HG02763 (cell line): Measurements from ENCODE around the gene XPOT.
A peak's percentile ranks its signal among the peaks of the same experiment; 100 is the strongest.
"Not testable (repeated sequence)": the region's sequence is repeated elsewhere in the genome, so short reads cannot be mapped to it uniquely, and the experiment has no call there.

ENCODE experiments used
- ATAC-seq: cut with Tn5 transposase; IDR thresholded peaks from one replicate; pipeline ENCODE4 v1.9.1; 2021; ENCODE audit warnings: mild to moderate bottlenecking, moderate library complexity; ENCODE audit not compliant: unreplicated experiment

XPOT gene, protein sequence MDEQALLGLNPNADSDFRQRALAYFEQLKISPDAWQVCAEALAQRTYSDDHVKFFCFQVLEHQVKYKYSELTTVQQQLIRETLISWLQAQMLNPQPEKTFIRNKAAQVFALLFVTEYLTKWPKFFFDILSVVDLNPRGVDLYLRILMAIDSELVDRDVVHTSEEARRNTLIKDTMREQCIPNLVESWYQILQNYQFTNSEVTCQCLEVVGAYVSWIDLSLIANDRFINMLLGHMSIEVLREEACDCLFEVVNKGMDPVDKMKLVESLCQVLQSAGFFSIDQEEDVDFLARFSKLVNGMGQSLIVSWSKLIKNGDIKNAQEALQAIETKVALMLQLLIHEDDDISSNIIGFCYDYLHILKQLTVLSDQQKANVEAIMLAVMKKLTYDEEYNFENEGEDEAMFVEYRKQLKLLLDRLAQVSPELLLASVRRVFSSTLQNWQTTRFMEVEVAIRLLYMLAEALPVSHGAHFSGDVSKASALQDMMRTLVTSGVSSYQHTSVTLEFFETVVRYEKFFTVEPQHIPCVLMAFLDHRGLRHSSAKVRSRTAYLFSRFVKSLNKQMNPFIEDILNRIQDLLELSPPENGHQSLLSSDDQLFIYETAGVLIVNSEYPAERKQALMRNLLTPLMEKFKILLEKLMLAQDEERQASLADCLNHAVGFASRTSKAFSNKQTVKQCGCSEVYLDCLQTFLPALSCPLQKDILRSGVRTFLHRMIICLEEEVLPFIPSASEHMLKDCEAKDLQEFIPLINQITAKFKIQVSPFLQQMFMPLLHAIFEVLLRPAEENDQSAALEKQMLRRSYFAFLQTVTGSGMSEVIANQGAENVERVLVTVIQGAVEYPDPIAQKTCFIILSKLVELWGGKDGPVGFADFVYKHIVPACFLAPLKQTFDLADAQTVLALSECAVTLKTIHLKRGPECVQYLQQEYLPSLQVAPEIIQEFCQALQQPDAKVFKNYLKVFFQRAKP

DNA sequence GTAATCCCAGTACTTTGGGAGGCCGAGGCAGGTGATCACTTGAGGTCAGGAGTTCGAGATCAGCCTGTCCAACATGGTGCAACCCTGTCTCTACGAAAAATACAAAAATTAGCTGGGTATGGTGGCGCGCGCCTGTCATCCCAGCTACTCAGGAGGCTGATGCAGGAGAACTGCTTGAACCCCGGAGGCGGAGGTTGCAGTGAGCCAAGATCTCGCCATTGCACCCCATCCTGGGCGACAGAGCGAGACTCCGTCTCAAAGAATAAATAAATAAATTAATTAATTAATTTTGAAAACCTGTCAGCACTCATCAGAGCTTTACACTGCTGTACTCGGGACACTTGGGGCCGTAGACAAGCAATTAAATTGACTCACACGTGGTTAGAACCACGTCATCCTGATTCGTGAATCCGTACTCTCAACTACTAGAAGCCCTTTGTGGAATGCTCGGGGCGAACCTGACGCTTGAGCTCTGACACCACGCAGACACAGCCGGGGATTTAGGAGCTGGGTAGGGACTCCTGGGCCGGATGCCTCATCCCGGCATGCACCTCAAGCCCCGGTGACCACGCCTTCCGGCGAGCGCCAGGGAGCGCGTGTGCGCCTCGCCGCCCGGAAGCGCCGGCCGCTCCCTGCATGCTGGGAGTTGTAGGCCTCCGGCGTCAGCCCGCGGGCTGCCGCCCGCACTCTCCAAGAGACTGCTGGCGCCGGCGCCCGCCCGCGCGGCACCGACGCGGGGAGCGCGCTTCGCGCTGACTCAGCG is at the start of gene XPOT:
XPOT (plus strand) TSS at position 686 of the 763 bp plus-strand sequence. CDS start 5,644 bp downstream, outside the sequence.
- ATAC-seq = peak; percentile 96

DNA sequence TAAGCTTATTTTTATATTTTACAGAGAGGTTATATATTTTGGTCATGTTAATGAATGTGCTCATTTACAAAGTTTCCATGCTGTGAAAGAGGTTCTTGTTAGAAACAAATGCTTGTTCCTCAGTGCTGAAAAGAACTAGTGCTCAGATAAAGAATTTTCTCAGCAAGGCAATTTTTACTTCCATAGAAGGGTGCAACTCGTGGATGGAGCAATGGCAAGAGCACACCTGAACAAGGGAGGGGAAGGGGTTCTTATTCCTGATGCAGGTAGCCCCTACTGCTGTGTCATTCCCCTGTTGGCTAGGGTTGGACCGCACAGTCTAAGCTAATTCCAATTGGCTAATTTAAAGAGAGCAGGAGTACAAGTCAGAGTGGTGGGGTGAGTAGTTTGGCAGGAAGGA is 48.0 kb upstream of the XPOT start:
- not testable (repeated sequence) for ATAC-seq

DNA sequence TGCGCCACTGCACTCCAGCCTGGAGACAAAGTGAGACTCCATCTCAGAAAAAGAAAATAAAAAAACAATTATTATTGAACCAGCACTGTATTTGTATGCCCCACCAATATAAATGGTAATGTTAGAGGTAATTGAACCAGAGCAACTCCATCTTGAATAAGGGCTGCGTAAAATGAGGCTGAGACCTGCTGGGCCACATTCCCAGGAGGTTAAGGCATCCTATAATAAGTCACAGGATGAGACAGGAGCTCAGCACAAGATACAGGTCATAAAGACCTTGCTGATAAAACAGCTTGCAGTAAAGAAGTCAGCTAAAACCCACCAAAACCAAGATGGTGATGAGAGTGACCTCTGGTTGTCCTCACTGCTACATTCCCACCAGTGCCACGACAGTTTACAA is 43.0 kb upstream of the XPOT start:
- ATAC-seq = not testable (repeated sequence)

DNA sequence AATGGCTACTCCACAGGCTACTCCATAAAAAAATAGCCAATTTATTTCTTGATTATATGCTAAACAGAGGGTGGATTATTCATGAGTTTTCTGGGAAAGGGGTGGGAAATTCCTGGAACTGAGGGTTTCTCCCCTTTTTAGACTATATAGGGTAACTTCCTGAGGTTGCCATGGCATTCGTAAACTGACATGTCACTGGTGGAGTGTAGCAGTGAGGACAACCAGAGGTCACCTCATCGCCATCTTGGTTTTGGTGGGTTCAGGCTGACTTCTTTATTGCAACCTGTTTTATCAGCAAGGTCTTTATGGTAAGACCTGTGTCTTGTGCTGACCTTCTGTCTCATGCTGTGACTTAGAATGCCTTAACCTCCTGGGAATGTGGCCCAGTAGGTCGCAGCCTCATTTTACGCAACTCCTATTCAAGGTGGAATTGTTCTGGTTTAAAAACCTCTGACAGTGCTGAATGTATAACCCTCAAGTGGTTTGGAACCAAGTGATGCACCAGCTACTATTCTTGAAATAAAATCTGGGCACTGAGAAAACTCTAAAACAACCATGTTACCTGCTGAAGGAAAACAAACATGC is 41.4 kb upstream of the XPOT start:
- no peak for ATAC-seq

DNA sequence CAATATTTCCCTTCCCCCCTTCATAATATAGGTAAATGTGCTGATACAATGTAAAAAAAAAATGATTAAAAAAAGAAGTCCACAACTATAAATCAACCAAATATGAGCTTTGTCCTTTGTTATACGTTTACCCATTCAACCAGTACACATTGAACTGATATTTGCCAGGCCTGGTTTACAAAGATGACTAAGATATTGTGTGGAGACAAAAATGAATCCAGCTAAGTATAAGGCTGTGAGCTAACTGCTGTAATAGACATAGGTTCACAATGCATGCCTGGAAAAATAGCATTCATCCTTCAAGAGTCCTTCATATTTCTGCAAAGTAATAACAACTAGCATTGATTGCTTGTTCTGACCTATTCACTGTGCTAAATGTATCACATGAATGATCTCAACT is 20.5 kb upstream of the XPOT start:
- no peak for ATAC-seq

DNA sequence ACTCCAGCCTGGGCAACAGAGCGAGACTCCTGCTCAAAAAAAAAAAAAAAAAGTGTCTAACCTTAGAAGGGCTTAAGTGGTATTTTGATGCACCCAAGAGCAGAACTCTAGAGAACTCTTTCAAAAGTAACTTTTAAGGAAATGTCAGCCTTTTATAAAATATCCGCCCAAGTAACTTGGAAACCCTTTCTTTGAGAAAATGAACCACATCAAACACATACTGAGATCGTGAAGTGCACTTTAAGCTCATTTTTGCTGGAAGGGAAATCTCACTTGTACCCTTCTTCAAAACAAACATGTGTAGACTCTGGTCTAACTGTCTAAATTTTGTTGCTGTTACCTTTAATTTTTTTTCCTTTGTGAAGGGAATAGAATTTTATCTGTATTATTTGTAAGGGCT is 19.2 kb upstream of the XPOT start:
- ATAC-seq = no peak

DNA sequence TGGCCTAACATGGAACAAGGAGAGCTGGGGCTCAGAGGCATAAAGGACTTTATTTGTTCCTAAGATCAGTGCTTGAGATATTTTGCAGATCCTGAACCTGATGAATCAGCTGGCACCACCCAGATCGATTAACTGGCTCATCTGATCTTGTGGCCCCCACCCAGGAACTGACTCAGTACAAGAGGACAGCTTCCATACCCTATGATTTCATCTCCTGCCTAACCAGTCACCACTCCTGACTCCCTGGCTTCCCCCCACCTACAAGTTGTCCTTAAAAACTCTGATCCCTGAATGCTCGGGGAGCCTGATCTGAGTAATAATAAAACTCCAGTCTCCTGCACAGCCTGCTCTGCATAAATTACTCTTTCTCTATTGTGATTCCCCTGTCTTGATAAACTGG is 18.7 kb upstream of the XPOT start:
- no peak for ATAC-seq

DNA sequence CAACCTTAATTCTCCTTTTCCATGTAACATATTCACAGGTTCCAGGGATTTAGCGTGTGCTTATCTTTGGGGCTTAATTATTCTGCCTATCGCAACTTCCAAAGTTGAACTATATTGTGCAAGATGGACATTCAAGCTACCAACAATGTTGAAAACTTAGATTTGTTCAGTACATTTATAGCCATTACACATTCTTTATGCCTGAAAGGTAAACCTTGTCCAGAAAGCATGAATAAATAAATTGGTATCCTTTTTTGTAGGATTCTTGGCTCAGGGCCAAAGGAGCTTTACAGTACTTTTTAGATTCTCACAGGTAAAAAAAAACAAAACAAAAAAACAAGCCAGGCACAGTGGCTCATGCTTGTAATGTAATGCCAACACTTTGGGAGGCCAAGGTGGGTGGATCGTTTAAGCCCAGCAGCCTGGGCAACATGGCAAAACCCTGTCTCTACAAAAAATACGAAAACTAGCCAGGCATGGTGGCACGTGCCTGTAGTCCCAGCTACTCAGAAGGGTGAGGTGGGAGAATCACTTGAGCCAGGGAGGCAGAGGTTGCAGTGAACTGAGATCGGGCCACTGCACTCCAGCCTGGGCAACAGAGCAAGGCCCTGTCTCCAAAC is 16.9 kb upstream of the XPOT start:
- ATAC-seq = no peak

DNA sequence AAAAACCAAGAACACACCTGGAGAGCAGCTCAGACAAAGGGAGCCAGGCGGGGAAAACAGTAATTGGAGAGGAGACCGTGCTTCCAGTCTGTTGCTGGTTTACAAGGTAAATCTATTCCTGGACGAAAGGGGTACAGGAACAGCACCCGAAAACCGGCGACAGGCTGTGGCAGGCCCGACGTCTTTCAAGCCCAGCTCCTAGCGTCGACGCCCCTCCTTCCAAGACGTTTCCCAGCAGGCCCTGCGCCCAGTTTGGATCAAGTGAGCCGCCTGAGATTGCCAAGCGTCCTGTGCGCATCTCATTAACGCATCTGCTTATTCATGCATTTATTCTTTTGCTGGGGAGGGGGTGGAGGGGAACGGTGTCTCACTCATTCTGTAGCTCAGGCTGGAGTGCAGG is 15.0 kb upstream of the XPOT start:
- ATAC-seq = no peak

DNA sequence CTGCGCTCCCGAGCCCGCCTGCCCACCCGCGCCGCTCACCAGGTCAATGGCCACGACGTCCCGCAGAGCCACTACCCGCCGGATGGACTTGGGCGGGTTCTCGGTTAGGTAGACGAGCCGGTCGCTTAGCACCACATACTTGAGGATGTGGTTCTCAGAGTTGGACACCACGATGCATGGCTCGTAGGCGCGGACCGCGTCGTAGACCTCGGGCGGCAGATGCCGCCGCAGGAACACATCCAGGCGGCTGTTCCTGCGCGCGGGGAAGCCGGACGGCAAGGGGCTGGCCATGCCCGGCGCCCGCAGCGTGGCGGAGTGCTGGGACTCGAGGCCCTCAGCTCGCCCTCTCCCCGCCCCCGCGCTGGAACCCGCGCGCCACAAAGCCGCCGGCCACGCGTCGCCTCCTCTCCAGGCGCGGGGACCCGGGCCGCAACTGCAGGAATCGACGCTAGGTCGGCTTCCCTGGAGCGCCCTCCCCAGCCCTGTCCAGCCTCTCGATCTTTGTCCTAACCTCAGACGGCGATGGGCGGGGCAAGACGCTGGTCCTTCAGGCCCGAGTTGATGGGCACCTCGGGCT is 13.8 kb upstream of the XPOT start, which contains the start of gene C12orf56:
C12orf56 (minus strand) TSS at position 484 of the 577 bp plus-strand sequence; CDS start at position 291, 193 bp downstream.
- ATAC-seq = no peak

DNA sequence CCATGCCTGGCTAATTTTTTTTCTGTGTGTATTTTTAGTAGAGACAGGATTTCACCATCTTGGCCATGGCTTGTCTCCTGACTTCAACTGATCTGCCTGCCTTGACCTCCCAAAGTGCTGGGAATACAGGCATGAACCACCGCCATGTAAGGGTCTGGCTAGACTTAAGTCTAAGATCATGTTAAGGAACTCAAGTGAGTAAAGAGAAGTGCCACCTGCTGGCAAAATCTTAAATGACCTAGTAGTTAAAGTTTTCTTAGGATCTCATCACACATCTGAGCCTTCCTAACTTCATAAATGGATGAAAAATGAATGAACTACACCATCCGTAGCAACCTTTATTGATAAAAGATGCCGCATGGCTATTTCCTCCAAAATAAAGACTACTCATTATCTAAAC is 12.0 kb upstream of the XPOT start:
- ATAC-seq = no peak

DNA sequence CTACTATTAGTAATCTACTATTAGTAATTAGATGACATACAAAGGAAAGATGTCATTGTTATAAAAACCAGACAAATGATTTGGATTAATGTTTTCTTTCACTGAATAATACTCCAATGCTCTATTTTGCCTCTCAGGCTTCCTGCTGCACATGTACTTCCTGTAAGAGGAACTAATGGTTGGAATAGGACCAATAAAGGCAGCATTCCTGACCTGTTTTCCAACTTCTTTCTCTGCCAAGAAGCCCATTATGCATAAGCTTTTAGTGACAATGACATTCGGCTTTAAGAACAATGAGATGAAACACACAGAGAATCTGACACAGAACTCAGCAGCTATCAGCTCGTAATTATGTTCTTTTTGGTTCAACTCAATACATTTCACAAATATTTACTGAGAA is 8.5 kb upstream of the XPOT start:
- ATAC-seq = no peak

DNA sequence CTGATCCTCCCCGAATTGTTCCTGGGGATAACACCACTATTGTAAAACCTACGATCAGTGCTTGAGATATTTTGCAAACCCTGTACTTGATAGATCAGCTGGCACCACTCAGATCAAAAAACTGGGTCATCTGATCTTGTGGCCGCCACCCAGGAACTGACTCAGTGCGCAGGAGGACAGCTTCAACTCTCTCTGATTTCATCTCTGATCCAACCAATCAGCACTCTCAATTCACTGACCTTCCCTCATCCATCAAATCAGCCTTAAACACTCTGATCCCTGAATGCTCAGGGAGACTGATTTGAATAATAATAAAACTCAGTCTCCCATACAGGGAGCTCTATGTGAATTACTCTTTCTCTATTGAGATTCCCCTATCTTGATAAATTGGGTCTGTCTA is 4.2 kb upstream of the XPOT start:
- no peak for ATAC-seq

DNA sequence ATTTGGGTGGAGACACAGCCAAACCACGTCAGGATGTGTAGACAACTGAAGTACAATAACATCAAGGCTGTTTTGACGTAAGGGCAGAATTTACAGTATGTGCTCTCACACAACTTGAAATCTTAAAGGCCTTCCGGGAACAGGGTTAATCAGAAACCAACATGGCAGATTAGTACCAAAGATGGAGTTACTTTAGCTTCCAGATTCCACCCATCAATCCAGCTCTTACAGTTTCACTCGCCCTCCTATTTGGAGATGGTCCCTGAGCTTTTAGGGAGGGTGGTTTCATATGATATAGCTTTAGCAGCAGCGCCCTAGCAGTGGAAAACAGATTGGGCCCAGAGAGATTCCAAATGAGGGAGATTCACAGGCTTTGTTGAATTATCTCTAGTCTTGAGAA is 2.0 kb upstream of the XPOT start:
- no peak for ATAC-seq

DNA sequence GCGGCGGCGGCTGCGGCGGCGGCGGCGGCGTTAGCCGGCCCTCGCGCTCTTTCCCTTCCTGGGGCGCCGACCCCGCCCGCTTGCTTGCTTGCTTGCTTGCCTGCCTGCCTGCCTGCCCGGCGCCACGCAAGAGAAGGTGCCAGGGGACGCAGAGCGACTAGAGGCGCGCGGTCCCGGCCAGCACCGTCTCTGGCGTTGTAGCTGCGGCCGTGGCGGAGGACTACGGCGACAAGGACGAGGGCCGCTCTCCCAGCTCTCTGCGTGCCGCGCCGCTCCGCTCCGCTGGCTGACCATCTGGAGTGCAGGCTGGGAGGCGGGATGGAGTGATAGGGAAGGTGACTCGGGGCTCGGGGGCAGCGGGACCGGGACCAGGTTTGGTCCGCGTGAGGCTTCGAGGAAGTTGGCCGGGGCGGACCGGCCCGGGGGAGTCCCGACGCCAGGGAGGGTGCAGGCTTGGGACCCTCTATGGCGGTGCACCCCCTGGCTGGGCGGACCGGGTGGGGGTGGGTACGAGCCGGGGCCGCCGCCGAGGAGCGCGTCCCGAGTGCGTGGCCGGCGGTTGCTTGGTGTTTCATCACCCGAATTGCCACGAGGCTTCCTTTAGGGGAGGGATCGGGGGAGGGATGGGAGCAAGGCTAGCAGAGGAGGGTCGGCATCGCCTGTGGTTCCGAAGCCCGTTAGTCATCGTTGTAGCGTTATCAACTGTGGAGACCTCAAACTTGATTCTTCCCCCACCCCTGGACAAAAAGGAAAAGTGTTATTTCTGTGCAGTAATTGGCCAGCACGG is 471 bp downstream of the XPOT start:
- ATAC-seq = peak; percentile 24

DNA sequence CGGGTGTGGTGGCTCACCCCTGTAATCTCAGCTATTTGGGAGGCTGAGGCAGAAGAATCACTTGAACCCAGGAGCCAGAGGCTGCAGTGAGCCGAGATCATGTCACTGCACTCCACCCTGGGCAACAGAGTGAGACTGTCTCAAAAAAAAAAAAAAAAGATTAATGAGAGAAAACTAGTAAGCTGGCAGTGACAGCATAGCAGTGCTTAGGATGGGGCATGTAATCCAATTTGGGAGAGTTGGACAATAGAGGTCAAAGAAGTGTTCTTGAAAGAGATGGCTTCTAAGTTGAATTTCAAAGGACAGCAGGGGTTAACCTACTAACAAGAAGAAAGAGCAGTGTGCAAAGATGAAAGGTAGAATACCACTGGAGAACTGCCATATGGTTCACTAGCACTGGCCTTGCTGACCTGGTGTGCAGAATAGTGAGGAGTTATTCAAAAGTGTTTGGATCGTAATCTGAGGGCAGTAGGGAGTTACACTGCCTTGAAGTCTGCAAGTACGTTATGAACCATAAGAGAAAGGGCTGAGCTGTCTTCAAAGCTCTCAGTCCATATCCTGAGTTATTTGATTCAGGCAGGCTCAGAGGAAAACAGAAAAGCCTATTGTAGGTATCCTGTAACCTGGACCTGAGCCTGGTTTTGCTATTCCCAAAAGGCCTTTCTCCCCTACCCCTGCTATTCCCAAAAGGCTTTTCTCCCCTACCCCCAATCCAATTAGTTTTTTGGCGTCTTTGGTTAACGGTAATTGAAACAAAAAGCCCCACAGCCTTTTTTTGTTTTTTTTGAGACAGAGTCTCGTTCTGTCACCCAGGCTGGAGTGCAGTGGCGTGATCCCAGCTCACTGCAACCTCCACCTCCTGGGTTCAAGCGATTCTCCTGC is 3.4 kb downstream of the XPOT start:
- ATAC-seq = no peak

DNA sequence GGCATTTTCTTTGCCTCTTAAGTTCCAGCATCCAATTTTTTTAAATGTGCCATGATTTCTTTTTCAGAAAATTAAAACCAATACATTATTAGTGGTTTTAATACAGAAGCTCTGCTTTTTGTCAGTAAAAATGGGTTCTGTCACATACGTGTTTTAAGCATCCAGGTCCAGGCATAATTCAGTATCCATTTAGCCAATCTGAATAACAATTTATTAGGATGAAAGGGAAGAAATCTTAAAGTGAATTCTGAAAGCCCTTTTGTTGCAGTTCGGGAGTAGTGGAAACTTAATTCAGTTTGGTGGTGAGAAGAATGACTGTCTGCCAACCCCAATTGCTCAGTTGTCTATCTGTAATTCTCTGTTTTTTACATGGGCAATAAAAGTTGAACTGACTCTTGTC is 7.2 kb downstream of the XPOT start:
- no peak for ATAC-seq

DNA sequence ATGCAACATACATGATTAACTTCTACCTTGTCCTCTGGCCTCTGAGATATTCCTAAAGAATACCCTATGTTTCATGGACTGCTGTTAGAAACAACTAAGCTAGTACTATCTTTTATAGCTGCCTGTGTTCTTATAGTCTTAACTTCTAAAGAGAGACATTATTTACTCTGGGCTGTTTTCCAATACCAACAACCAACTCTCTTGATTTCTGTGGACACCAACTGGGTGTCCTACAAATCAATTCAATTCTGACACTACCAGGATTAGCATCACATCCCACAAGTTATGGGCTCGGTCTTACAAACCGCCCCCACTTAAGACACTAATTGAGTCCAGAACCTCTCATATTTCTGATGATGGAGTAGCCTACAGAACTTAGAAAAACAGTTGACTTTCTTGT is 8.3 kb downstream of the XPOT start:
- no peak for ATAC-seq
